Activated T-helper 9 cell treated with anti-CD3 and anti-CD28 coated beads, Interleukin-2, amount 50 U/mL, for 16 hours (primary cell): ENCODE data around the gene CXCL10.

Experiments used
- DNase-seq: peaks from one replicate; pipeline ENCODE4 v3.0.0-alpha.2; 2020; ENCODE audit warnings: low read depth

The CXCL10 gene

GRCh38 chr4:75992462-75992861, 30.8 kb downstream of the CXCL10 start:
- no peak for DNase-seq

GRCh38 chr4:75989846-75990528, 33.3 kb downstream of the CXCL10 start:
- no peak for DNase-seq

GRCh38 chr4:75985116-75985515, 38.2 kb downstream of the CXCL10 start:
- no peak for DNase-seq

GRCh38 chr4:75980576-75980975, 42.7 kb downstream of the CXCL10 start:
- DNase-seq: no peak

- no peak for DNase-seq
These were observed 47.1 kb downstream of the CXCL10 start for GRCh38 chr4:75976177-75976576.

GRCh38 chr4:75973766-75974165, 49.5 kb downstream of the CXCL10 start:
- DNase-seq: no peak
